SH-SY5Y (cell line): ENCODE data around the gene MATCAP1.

ENCODE experiments used
- GATA2 ChIP-seq: IDR thresholded peaks from 2 replicates; pipeline ENCODE4 v1.6.1; 2011; ENCODE audit warnings: mild to moderate bottlenecking, low read depth, low read length
- GATA3 ChIP-seq: IDR thresholded peaks from 2 replicates; pipeline ENCODE4 v1.6.1; 2011; ENCODE audit warnings: low read depth, mild to moderate bottlenecking, low read length, moderate library complexity

DNA sequence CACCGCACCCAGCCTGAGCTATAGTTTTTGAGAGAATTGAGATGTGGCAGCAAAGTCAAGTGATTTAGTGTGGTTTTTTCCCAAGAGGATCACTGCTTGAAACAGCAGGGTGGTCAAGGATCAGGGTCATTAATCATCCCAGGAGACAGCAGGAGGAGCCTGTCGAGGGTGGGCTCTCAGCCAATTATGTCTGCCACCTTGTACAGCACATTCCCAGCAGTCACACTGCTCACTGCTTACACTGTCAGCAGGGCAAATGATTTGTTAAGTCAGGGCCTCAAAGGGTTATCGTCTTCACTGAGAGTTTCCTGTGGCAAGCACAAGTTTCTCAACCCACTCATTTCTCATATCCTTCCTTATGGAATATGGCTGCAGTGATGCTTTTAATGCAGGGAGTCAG, 46.2 kb downstream of the MATCAP1 start:
- TF ChIP-seq GATA2, result no peak
- no peak for TF ChIP-seq GATA3
